Activated CD8-positive, alpha-beta T cell treated with anti-CD3 and anti-CD28 coated beads for 36 hours (primary cell): Measurements from ENCODE around the gene CCL22. TPM values are rescaled to one million over a fixed set of nuclear protein-coding genes. Genes with fewer than 3 reads are reported as not detected.

Experiments used
- ATAC-seq: fragments of 200-7000 bp; cut with Tn5 transposase; one replicate; pipeline ENCODE4 v1.10.0; 2021; ENCODE audit warnings: mild to moderate bottlenecking, moderate library complexity
- CTCF ChIA-PET: fragments of 350-600 bp; sonication (Branson Sonifier 250); formaldehyde crosslinking; loops from one replicate; lab custom pipeline; 2021; ENCODE audit warnings: antibody characterized with exemption; lab: Charles Lee
- POLR2A ChIA-PET: fragments of 350-600 bp; sonication (Branson Sonifier 250); formaldehyde crosslinking; loops from one replicate; lab custom pipeline; 2021; ENCODE audit warnings: antibody characterized with exemption; lab: Charles Lee
- DNase-seq: peaks from one replicate; pipeline ENCODE4 v3.0.0-alpha.2; 2020
- H3K27ac Mint-ChIP-seq: one replicate; pipeline ENCODE4 v1.8.0; 2021; ENCODE audit warnings: mild to moderate bottlenecking, mixed read lengths
- H3K27me3 Mint-ChIP-seq: one replicate; pipeline ENCODE4 v1.8.0; 2021; ENCODE audit warnings: mixed read lengths
- H3K36me3 Mint-ChIP-seq: one replicate; pipeline ENCODE4 v1.8.0; 2021; ENCODE audit warnings: low read depth, mixed read lengths
- H3K4me1 Mint-ChIP-seq: one replicate; pipeline ENCODE4 v1.8.0; 2021; ENCODE audit warnings: low read depth, mixed read lengths
- H3K4me3 Mint-ChIP-seq: one replicate; pipeline ENCODE4 v1.8.0; 2021; ENCODE audit warnings: mild to moderate bottlenecking, moderate library complexity, mixed read lengths
- H3K9me3 Mint-ChIP-seq: one replicate; pipeline ENCODE4 v1.8.0; 2021; ENCODE audit warnings: mixed read lengths
- CTCF ChIP-seq: fragments of 200-600 bp; IDR thresholded peaks from one replicate; pipeline ENCODE4 v1.8.0; 2022; ENCODE audit warnings: antibody characterized with exemption, mild to moderate bottlenecking
- intact Hi-C: fragments of 100-400 bp; cut with micrococcal nuclease; formaldehyde crosslinking; loops from one replicate; pipeline ENCODE4 v1.10.0; 2022
- total RNA-seq, 2 experiments: library from RNA; stranded (reverse); gene quantifications; one replicate each; pipeline ENCODE4 v1.2.3, GENCODE V29; 2021

The CCL22 gene
- total RNA-seq, 2 experiments from 2014 or later: 7.1 to 7.4 TPM

GRCh38 chr16:57390636-57391295 lies 32.2 kb downstream of the CCL22 start:
- TF ChIP-seq CTCF: no peak
- no peak overlapping the region for H3K27ac Mint-ChIP-seq
- CTCF ChIA-PET: interaction anchor here (0.7 kb wide), 1 partner anchor 25 kb away, joined by 3 read pairs; no protein-coding TSS in a partner anchor

GRCh38 chr16:57391300-57391699 lies 32.7 kb downstream of the CCL22 start:
- no peak for TF ChIP-seq CTCF
- H3K27me3 Mint-ChIP-seq: peaks cover 1% of the 10 kb centered on the region
- DNase-seq (no peak), ATAC-seq (no peak)
- POLR2A ChIA-PET: no interaction called here
- H3K9me3 Mint-ChIP-seq: no peaks in the 10 kb centered on the region
- H3K36me3 Mint-ChIP-seq: no peaks in the 10 kb centered on the region
- peaks cover 10% of the 10 kb centered on the region for H3K4me1 Mint-ChIP-seq
- no peak overlapping the region for H3K27ac Mint-ChIP-seq
- intact Hi-C loops: no loop called here
- CTCF ChIA-PET: interaction anchor here (0.6 to 0.7 kb wide), 2 partner anchors 25 to 266 kb away, joined by 3 read pairs; no protein-coding TSS in a partner anchor
- H3K4me3 Mint-ChIP-seq: no peak overlapping the region

More at GRCh38 chr16:57390636-57391295, 32.2 kb downstream of the CCL22 start:
- Mint-ChIP-seq H3K27me3 (peaks cover 1% of the 10 kb centered on the region), H3K4me1 (peaks cover 10% of the 10 kb centered on the region), H3K9me3 (no peaks in the 10 kb centered on the region), H3K4me3 (no peak overlapping the region), H3K36me3 (no peaks in the 10 kb centered on the region)
- no peak for DNase-seq
- ATAC-seq: no peak
- POLR2A ChIA-PET: no interaction called here
- intact Hi-C loops: no loop called here

- ATAC-seq (no peak), DNase-seq (no peak)
- intact Hi-C loops: no loop called here
- POLR2A ChIA-PET: no interaction called here
- Mint-ChIP-seq H3K36me3 (no peaks in the 10 kb centered on the region), H3K27ac (no peak overlapping the region), H3K27me3 (peaks cover 1% of the 10 kb centered on the region), H3K4me1 (peaks cover 7% of the 10 kb centered on the region), H3K9me3 (no peaks in the 10 kb centered on the region), H3K4me3 (no peak overlapping the region)
- CTCF ChIA-PET: interaction anchor here (0.6 kb wide), 1 partner anchor 266 kb away, joined by 3 read pairs; no protein-coding TSS in a partner anchor
- no peak for TF ChIP-seq CTCF
These were observed 33.1 kb downstream of the CCL22 start for GRCh38 chr16:57391708-57392107.

- H3K27me3 Mint-ChIP-seq: peaks cover 1% of the 10 kb centered on the region
- CTCF ChIA-PET: no interaction called here
- no peaks in the 10 kb centered on the region for H3K9me3 Mint-ChIP-seq
- ATAC-seq (no peak), DNase-seq (no peak)
- intact Hi-C loops: no loop called here
- H3K27ac Mint-ChIP-seq: no peak overlapping the region
- no peak overlapping the region for H3K4me3 Mint-ChIP-seq
- H3K4me1 Mint-ChIP-seq: peaks cover 7% of the 10 kb centered on the region
- no peak for TF ChIP-seq CTCF
- POLR2A ChIA-PET: interaction anchor here (0.6 kb wide), 1 partner anchor 189 kb away, joined by 4 read pairs; no protein-coding TSS in a partner anchor
- H3K36me3 Mint-ChIP-seq: no peaks in the 10 kb centered on the region
These were observed 34.1 kb downstream of the CCL22 start for GRCh38 chr16:57392694-57393093.

GRCh38 chr16:57394444-57394843 lies 35.9 kb downstream of the CCL22 start:
- no peak for TF ChIP-seq CTCF
- ATAC-seq (no peak), DNase-seq (no peak)
- CTCF ChIA-PET: interaction anchor here (1.4 kb wide), 1 partner anchor 23 kb away, joined by 4 read pairs; no protein-coding TSS in a partner anchor
- POLR2A ChIA-PET: no interaction called here
- Mint-ChIP-seq H3K4me1 (no peaks in the 10 kb centered on the region), H3K4me3 (no peak overlapping the region), H3K36me3 (no peaks in the 10 kb centered on the region), H3K27me3 (peaks cover 1% of the 10 kb centered on the region), H3K9me3 (no peaks in the 10 kb centered on the region), H3K27ac (no peak overlapping the region)
- intact Hi-C loops: no loop called here
